HCT116 (cell line): ENCODE measurements around the gene SHC1.

Experiments
- CEBPB ChIP-seq: IDR thresholded peaks from 2 replicates; pipeline ENCODE4 v1.6.1; 2012; ENCODE audit warnings: low read depth
- CTCF ChIP-seq, 3 experiments: fragments of 200-600 bp in 1 of 3; sonication (generic) in 1 of 3; IDR thresholded peaks in 2 of 3; conservative IDR thresholded peaks in 1 of 3; 2 replicates each; pipeline ENCODE4 v1.5.1; 2012 to 2017; ENCODE audit warnings: low read depth in 2 of 3, low read length in 2 of 3, antibody characterized with exemption in 1 of 3, borderline replicate concordance in 1 of 3, control low read depth in 1 of 3, mild to moderate bottlenecking in 1 of 3, mixed read lengths in 1 of 3, mixed run types in 1 of 3, moderate library complexity in 1 of 3; ENCODE audit not compliant: insufficient read depth in 1 of 3
- EZH2 ChIP-seq: fragments of 200-600 bp; sonication (generic); IDR thresholded peaks from 2 replicates; pipeline ENCODE4 v1.6.1; 2017; ENCODE audit warnings: antibody characterized with exemption, mixed run types
- FOSL1 ChIP-seq: IDR thresholded peaks from 2 replicates; pipeline ENCODE4 v1.6.1; 2012; ENCODE audit warnings: low read depth
- JUND ChIP-seq: IDR thresholded peaks from 2 replicates; pipeline ENCODE4 v1.6.1; 2012
- MAX ChIP-seq: IDR thresholded peaks from 2 replicates; pipeline ENCODE4 v1.6.1; 2012
- POLR2A ChIP-seq: IDR thresholded peaks from 2 replicates; pipeline ENCODE4 v1.7.0; 2011; ENCODE audit warnings: borderline replicate concordance; ENCODE audit not compliant: insufficient read depth, insufficient read length; ENCODE audit errors: extremely low read depth
- POLR2AphosphoS5 ChIP-seq: IDR thresholded peaks from 2 replicates; pipeline ENCODE4 v1.6.1; 2011; ENCODE audit warnings: mild to moderate bottlenecking, low read depth, low read length, moderate library complexity
- RAD21 ChIP-seq: IDR thresholded peaks from 2 replicates; pipeline ENCODE4 v1.6.1; 2012; ENCODE audit warnings: low read depth, mild to moderate bottlenecking
- REST ChIP-seq: IDR thresholded peaks from 2 replicates; pipeline ENCODE4 v1.6.1; 2012; ENCODE audit warnings: low read depth
- SP1 ChIP-seq: IDR thresholded peaks from 2 replicates; pipeline ENCODE4 v1.6.1; 2012; ENCODE audit warnings: low read depth
- YY1 ChIP-seq: IDR thresholded peaks from 2 replicates; pipeline ENCODE4 v1.6.1; 2011; ENCODE audit warnings: low read length, low read depth, moderate library complexity, mild to moderate bottlenecking; ENCODE audit not compliant: insufficient replicate concordance; ENCODE audit errors: extremely low read depth
- TF ChIP-seq, protein P1 (sequence below): IDR thresholded peaks from 2 replicates; pipeline ENCODE4 v1.6.1; 2011; ENCODE audit warnings: mild to moderate bottlenecking, low read length, moderate library complexity; ENCODE audit not compliant: insufficient replicate concordance; ENCODE audit errors: extremely low read depth
- TF ChIP-seq, protein P2 (sequence below): IDR thresholded peaks from 2 replicates; pipeline ENCODE4 v1.6.1; 2012

GRCh38 chr1:154966111-154966510 is 4.4 kb downstream of the SHC1 start:
- no peak for TF ChIP-seq POLR2A
- TF ChIP-seq RAD21: no peak
- no peak for TF ChIP-seq CTCF (IDR thresholded peaks at IDR 0.05 in 2 of 3, conservative IDR thresholded peaks at IDR 0.05 in 1 of 3; ENCODE audit: borderline replicate concordance in 1 of 3, insufficient read depth in 1 of 3, low read depth in 2 of 3, low read length in 2 of 3)
- no peak for TF ChIP-seq CEBPB
- TF ChIP-seq YY1: no peak
- no peak for TF ChIP-seq EZH2
- TF ChIP-seq MAX: no peak
- no peak for TF ChIP-seq FOSL1
- no peak for TF ChIP-seq POLR2AphosphoS5
- TF ChIP-seq SP1: no peak
- no peak for TF ChIP-seq JUND
- TF ChIP-seq, protein P1, sequence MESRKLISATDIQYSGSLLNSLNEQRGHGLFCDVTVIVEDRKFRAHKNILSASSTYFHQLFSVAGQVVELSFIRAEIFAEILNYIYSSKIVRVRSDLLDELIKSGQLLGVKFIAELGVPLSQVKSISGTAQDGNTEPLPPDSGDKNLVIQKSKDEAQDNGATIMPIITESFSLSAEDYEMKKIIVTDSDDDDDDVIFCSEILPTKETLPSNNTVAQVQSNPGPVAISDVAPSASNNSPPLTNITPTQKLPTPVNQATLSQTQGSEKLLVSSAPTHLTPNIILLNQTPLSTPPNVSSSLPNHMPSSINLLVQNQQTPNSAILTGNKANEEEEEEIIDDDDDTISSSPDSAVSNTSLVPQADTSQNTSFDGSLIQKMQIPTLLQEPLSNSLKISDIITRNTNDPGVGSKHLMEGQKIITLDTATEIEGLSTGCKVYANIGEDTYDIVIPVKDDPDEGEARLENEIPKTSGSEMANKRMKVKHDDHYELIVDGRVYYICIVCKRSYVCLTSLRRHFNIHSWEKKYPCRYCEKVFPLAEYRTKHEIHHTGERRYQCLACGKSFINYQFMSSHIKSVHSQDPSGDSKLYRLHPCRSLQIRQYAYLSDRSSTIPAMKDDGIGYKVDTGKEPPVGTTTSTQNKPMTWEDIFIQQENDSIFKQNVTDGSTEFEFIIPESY: no peak
- TF ChIP-seq, protein P2, sequence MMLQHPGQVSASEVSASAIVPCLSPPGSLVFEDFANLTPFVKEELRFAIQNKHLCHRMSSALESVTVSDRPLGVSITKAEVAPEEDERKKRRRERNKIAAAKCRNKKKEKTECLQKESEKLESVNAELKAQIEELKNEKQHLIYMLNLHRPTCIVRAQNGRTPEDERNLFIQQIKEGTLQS: no peak
- no peak for TF ChIP-seq REST
